LNCAP (cell line): Measurements from ENCODE around the gene TOPORS.

Experiments
- TF ChIP-seq, protein P1 (sequence below): fragments of 450-650 bp; IDR thresholded peaks from 2 replicates; pipeline ENCODE4 v1.5.1; 2017; ENCODE audit warnings: mild to moderate bottlenecking

The TOPORS gene

DNA sequence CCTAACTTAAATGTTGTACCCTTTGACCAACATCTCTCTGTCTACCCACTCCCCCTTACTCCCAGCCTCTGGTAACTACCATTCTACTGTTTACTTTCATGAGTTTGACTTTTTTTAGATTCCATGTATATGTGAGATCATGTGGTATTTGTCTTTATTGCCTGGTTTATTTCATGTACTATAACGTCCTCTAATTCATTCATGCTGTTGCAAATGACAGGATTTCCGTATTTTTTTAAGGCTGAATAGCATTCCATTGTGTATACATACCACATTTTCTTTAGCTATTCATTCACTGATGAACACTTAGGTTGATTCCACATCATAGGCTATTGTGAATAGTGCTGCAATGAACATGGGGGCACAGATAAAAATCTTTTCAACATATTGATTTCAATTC is 32.4 kb upstream of the TOPORS start:
- TF ChIP-seq, protein P1, sequence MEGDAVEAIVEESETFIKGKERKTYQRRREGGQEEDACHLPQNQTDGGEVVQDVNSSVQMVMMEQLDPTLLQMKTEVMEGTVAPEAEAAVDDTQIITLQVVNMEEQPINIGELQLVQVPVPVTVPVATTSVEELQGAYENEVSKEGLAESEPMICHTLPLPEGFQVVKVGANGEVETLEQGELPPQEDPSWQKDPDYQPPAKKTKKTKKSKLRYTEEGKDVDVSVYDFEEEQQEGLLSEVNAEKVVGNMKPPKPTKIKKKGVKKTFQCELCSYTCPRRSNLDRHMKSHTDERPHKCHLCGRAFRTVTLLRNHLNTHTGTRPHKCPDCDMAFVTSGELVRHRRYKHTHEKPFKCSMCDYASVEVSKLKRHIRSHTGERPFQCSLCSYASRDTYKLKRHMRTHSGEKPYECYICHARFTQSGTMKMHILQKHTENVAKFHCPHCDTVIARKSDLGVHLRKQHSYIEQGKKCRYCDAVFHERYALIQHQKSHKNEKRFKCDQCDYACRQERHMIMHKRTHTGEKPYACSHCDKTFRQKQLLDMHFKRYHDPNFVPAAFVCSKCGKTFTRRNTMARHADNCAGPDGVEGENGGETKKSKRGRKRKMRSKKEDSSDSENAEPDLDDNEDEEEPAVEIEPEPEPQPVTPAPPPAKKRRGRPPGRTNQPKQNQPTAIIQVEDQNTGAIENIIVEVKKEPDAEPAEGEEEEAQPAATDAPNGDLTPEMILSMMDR: no peak

DNA sequence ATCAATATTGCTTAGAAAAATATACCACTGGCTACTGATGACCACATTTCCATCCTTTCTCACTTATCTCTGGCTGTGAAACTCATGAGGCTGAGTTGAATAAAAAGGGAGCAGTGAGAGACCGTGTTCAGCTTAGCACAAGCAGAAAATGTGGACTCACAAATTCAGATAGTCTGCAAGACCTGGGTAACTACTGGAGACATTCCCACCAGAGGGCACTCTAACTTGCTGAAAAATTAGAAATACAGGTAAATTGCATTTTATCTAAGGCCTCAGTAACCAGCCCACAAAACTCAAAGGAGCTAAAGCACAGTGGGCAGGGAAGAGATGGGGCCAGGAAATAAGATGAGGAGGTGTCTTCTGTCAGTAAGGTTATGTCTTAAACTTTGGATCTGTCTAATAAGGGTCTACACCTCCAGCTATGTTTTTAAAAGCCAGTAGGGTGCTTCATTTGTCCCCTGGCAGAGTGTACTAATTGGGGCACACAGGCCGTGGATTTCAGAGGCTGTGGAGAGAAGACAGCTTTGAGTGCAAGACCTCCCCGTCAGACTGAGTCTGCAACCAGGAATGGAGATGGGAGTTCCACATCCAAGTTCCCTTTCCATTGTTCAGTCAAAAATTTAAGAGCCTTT is 29.2 kb upstream of the TOPORS start:
- TF ChIP-seq, protein P1: peak; percentile 64

DNA sequence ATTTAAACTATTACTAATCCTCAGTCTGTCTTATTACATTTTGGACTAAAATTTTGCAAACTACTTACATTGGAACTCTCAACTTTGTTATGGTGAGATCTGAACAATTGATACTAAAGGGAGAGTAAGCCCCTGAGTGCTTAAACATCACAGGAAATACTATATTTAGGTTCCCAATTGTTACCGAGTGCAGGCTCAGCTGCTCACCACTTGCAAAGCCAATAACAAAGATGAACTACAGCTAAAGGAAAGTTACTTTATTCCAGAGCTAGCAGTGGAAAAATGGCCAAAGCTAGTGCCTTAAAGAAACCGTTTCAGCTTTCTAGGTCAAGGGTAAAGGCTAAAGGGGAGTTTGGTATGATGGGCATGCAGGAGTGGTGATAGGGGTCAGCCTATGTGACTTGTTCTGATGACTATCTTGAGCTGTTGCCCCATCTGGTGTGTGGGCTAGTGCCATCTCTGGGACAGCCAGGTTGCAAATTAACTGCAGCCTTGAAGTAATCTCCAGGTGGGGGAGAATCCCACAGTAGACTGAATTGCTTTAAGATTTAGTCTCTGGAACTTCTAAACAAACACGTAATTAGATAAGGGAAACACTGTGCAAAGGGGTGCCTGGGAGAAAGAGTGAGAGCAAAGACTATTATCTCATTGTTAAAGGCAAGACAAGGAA is 28.4 kb upstream of the TOPORS start:
- TF ChIP-seq, protein P1: no peak

DNA sequence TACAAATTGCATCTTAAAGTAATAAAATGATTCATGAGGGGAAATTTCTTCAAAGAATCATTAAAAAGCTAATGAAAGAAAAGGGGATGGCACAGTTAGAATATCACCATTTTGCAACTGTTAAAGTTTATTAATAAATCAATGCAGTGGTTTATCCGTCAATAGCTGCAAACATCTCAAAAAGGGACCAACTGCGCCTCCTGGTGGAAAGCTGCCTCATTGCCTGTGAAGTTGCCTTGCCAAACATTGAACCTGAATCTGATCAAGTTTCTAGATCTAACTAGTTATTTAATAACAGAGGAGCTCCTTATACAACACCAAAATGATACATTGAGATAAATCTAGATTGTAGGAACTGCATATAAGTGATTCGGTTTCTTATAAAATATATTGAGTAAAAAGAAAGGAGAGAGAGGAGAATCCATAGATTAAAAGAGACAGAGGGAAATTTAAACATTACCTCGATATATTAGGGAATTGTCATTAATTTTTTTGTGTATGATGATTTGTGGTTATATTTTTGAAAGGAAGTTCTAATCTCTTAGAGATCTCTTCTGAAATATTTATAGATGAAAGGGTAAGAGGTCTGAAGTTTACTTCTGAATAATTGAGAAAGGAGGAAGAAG is 27.4 kb upstream of the TOPORS start:
- TF ChIP-seq, protein P1: peak; percentile 96

DNA sequence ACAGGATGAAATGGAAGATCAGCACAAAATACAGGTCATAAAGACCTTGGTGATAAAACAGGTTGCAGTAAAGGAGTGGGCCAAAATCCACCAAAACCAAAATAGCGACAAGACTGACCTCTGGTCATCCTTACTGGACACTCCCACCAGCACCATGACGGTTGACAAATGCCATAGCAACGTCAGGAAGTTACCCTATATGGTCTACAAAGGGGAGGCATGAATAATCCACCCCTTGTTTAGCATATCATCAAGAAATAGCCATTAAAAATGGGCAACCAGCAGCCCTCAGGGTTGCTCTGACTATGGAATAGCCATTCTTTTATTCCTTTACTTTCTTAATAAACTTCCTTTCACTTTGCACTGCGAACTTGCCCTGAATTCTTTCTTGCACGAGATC is 26.6 kb upstream of the TOPORS start:
- TF ChIP-seq, protein P1: no peak

DNA sequence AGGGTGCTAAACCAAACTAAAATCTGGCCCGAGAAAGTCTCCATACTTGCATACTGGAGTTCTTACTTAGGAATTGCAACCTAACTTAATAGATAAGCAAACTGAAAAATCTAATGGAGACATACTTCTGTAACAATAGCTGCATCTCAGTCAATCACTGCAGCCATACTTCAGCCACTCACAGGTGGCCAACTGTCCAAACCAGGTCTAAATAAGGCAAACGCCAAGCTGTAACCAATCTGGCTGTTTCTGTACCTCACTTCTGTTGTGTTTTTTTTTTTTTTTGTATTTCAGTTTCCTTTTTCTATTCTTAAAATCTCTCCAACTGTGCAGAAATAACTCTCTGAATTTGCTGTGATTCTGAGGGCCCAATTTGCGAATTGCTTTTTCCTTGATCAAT is 24.9 kb upstream of the TOPORS start:
- TF ChIP-seq, protein P1: no peak

DNA sequence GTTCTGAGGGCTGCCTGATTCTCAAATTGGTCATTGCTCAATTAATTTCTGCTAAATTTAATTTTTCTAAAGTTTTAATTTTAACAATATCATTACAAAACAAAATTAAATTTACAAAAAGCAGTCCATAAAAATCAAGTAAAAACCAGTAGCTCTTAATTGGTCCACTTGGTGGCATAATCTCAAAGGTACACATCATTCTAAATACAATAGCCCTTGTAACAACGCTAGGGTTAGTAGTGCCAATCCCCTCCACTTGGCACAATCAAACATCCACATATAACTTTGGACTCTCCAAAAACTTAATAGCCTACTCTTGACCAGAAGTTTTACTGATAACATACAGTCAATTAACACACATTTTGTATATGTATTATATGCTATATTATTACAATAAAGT is 22.5 kb upstream of the TOPORS start:
- TF ChIP-seq, protein P1: no peak
